ENCODE data around the gene SLC30A1. TPM values are rescaled to one million over a fixed set of nuclear protein-coding genes. Genes with fewer than 3 reads are reported as not detected.
"Not testable (repeated sequence)": the region's sequence is repeated elsewhere in the genome, so short reads cannot be mapped to it uniquely, and the experiment has no call there.

SLC30A1 gene
- total and polyA plus RNA-seq, 5 donors from 2014 or later: 1.8 to 8.1 (median 3.7) TPM

- ATAC-seq (ENCODE audit: low read depth in 2 of 2) (no peak), DNase-seq (no peak)
- no peaks in the 10 kb centered on the region for H3K9me3 ChIP-seq (ENCODE audit: control insufficient read depth in 2 of 2, low read length in 2 of 2)
- H3K36me3 Mint-ChIP-seq: no peaks in the 10 kb centered on the region
- no peak overlapping the region for H3K4me3 Mint-ChIP-seq
- no peak overlapping the region for H3K27ac ChIP-seq (ENCODE audit: insufficient read depth, low read length, poor library complexity, severe bottlenecking)
- H3K4me3 ChIP-seq (ENCODE audit: low read depth, low read length): no peak overlapping the region
- H3K36me3 ChIP-seq (ENCODE audit: control insufficient read depth, insufficient read depth, low read length): no peaks in the 10 kb centered on the region
- no peaks in the 10 kb centered on the region for H3K4me1 Mint-ChIP-seq
- H3K4me1 ChIP-seq (ENCODE audit: control insufficient read depth, insufficient read depth, low read length, poor library complexity, severe bottlenecking): peaks cover 7% of the 10 kb centered on the region
- no peak overlapping the region for H3K27ac Mint-ChIP-seq
- H3K27me3 Mint-ChIP-seq: peaks cover 4% of the 10 kb centered on the region
- H3K9me3 Mint-ChIP-seq: no peaks in the 10 kb centered on the region
- H3K27me3 ChIP-seq (ENCODE audit: control insufficient read depth, insufficient read depth, low read length): peaks cover 3% of the 10 kb centered on the region
Measured at GRCh38 chr1:211547710-211548109, 31.3 kb downstream of the SLC30A1 start.

GRCh38 chr1:211546543-211546942 lies 32.4 kb downstream of the SLC30A1 start:
- H3K4me3 Mint-ChIP-seq: no peak overlapping the region

DNA sequence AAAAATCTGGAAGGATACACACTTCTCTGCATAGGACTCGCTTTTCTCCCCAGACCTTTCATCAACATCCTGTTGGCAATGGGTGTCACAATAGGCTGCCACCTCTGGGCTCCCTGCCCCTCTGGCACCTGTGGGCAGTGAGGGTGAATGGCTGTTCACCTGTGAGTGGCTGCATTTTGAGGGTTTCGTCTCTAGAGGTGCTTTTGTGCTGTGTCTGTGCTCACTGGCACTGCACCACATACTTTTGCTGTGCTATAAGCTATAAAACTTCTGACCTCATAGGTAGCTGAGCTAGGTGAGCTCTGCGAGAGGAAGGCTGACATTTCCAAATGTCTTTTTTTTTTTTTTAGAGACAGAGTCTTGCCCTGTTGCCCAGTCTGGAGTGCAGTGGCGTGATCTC lies 35.9 kb downstream of the SLC30A1 start:
- Mint-ChIP-seq H3K36me3 (no peaks in the 10 kb centered on the region), H3K27ac (no peak overlapping the region), H3K9me3 (peaks cover 0 to 8% (median 2%) of the 10 kb centered on the region in 7 donors), H3K27me3 (peaks cover 4% of the 10 kb centered on the region), H3K4me1 (peaks cover 0 to 3% (median 1%) of the 10 kb centered on the region in 4 donors), H3K4me3 (no peak overlapping the region)
- no peak overlapping the region for H3K4me3 ChIP-seq (ENCODE audit: low read depth, low read length)
- no peaks in the 10 kb centered on the region for H3K36me3 ChIP-seq (ENCODE audit: control insufficient read depth, insufficient read depth, low read length)
- peaks cover 3% of the 10 kb centered on the region for H3K27me3 ChIP-seq (ENCODE audit: control insufficient read depth, insufficient read depth, low read length)
- DNase-seq: no peak
- no peak for ATAC-seq (ENCODE audit: low read depth in 2 of 2)
- no peak overlapping the region for H3K27ac ChIP-seq (ENCODE audit: insufficient read depth, low read length, poor library complexity, severe bottlenecking)
- peaks cover 0 to 3% of the 10 kb centered on the region in 2 experiments for H3K9me3 ChIP-seq (ENCODE audit: control insufficient read depth in 2 of 2, low read length in 2 of 2)
- H3K4me1 ChIP-seq (ENCODE audit: control insufficient read depth, insufficient read depth, low read length, poor library complexity, severe bottlenecking): no peaks in the 10 kb centered on the region

More at GRCh38 chr1:211546543-211546942, 32.4 kb downstream of the SLC30A1 start:
- Mint-ChIP-seq H3K27me3 (peaks cover 8% of the 10 kb centered on the region), H3K9me3 (peaks cover 0 to 4% (median 0%) of the 10 kb centered on the region in 7 donors), H3K27ac (no peak overlapping the region), H3K36me3 (no peaks in the 10 kb centered on the region), H3K4me1 (peaks cover 0 to 3% (median 0%) of the 10 kb centered on the region in 4 donors)
- Histone ChIP-seq H3K9me3 (ENCODE audit: control insufficient read depth in 2 of 2, low read length in 2 of 2) (no peaks in the 10 kb centered on the region), H3K27me3 (ENCODE audit: control insufficient read depth, insufficient read depth, low read length) (peaks cover 3% of the 10 kb centered on the region), H3K27ac (ENCODE audit: insufficient read depth, low read length, poor library complexity, severe bottlenecking) (no peak overlapping the region), H3K36me3 (ENCODE audit: control insufficient read depth, insufficient read depth, low read length) (no peaks in the 10 kb centered on the region), H3K4me1 (ENCODE audit: control insufficient read depth, insufficient read depth, low read length, poor library complexity, severe bottlenecking) (peaks cover 7% of the 10 kb centered on the region), H3K4me3 (ENCODE audit: low read depth, low read length) (no peak overlapping the region)
- DNase-seq (no peak), ATAC-seq (ENCODE audit: low read depth in 2 of 2) (no peak)

GRCh38 chr1:211541720-211542477 lies 37.1 kb downstream of the SLC30A1 start:
- ATAC-seq (ENCODE audit: low read depth in 2 of 2) (no peak), DNase-seq (no peak)
- Mint-ChIP-seq H3K36me3 (no peaks in the 10 kb centered on the region), H3K9me3 (peaks cover 0 to 8% (median 2%) of the 10 kb centered on the region in 7 donors), H3K4me1 (peaks cover 0 to 3% (median 1%) of the 10 kb centered on the region in 4 donors), H3K27ac (no peak overlapping the region), H3K4me3 (no peak overlapping the region), H3K27me3 (peaks cover 4% of the 10 kb centered on the region)
- no peak overlapping the region for H3K4me3 ChIP-seq (ENCODE audit: low read depth, low read length)
- no peak overlapping the region for H3K27ac ChIP-seq (ENCODE audit: insufficient read depth, low read length, poor library complexity, severe bottlenecking)
- H3K9me3 ChIP-seq (ENCODE audit: control insufficient read depth in 2 of 2, low read length in 2 of 2): peaks cover 0 to 3% of the 10 kb centered on the region in 2 experiments
- no peaks in the 10 kb centered on the region for H3K4me1 ChIP-seq (ENCODE audit: control insufficient read depth, insufficient read depth, low read length, poor library complexity, severe bottlenecking)
- H3K27me3 ChIP-seq (ENCODE audit: control insufficient read depth, insufficient read depth, low read length): peaks cover 3% of the 10 kb centered on the region
- no peaks in the 10 kb centered on the region for H3K36me3 ChIP-seq (ENCODE audit: control insufficient read depth, insufficient read depth, low read length)

GRCh38 chr1:211541278-211541677 lies 37.7 kb downstream of the SLC30A1 start:
- Histone ChIP-seq H3K36me3 (ENCODE audit: control insufficient read depth, insufficient read depth, low read length) (no peaks in the 10 kb centered on the region), H3K9me3 (ENCODE audit: control insufficient read depth in 2 of 2, low read length in 2 of 2) (peaks cover 0 to 3% of the 10 kb centered on the region in 2 experiments), H3K27ac (ENCODE audit: insufficient read depth, low read length, poor library complexity, severe bottlenecking) (no peak overlapping the region), H3K4me1 (ENCODE audit: control insufficient read depth, insufficient read depth, low read length, poor library complexity, severe bottlenecking) (no peaks in the 10 kb centered on the region), H3K4me3 (ENCODE audit: low read depth, low read length) (no peak overlapping the region), H3K27me3 (ENCODE audit: control insufficient read depth, insufficient read depth, low read length) (peaks cover 3% of the 10 kb centered on the region)
- ATAC-seq (ENCODE audit: low read depth in 2 of 2): no peak
- Mint-ChIP-seq H3K36me3 (no peaks in the 10 kb centered on the region), H3K27ac (no peak overlapping the region), H3K4me3 (no peak overlapping the region), H3K4me1 (peaks cover 0 to 3% (median 1%) of the 10 kb centered on the region in 4 donors), H3K9me3 (peaks cover 0 to 8% (median 2%) of the 10 kb centered on the region in 7 donors), H3K27me3 (peaks cover 4% of the 10 kb centered on the region)
- DNase-seq: no peak

DNA sequence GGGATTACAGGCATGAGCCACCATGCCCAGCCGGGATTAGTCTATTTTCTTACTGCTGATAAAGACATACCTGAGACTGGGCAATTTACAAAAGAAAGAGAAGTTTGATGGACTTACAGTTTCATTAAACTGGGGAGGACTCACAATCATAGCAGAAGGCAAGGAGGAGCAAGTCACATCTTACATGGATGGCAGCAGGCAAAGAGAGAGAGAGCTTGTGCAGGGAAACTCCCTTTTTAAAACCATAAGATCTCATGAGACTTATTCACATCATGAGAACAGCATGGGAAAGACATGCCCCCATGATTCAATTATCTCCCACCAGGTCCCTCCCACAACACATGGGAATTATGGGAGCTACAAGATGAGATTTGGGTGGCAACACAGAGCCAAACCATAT lies 38.1 kb downstream of the SLC30A1 start:
- H3K4me1 Mint-ChIP-seq, H3K27ac Mint-ChIP-seq: not testable (repeated sequence)

DNA sequence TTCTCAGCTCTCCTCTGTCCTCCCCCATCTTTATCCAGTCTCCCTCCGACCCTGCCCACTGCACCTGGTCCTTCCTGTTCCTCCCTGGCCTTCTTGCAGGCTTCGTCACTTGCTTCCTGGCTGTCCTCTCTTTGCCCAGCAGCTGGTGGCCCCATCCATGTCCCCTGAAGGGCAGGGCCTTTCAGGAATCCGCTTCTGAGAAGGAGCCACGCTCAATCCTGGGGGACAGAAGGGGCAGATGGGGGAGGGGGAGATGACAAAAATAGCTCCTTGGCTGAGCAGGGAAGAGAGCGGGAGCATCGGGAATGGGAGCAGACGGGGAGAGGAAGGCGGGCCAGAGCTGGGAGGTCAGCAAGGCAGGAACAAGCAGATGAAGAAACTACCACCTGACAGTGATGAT lies 40.7 kb downstream of the SLC30A1 start:
- ATAC-seq (ENCODE audit: low read depth in 2 of 2) (no peak), DNase-seq (no peak)
- peaks cover 0 to 8% (median 2%) of the 10 kb centered on the region in 7 donors for H3K9me3 Mint-ChIP-seq
- peaks cover 0 to 3% of the 10 kb centered on the region in 2 experiments for H3K9me3 ChIP-seq (ENCODE audit: control insufficient read depth in 2 of 2, low read length in 2 of 2)
- peaks cover 0 to 3% (median 1%) of the 10 kb centered on the region in 4 donors for H3K4me1 Mint-ChIP-seq
- peaks cover 4% of the 10 kb centered on the region for H3K27me3 Mint-ChIP-seq
- H3K36me3 Mint-ChIP-seq: no peaks in the 10 kb centered on the region
- H3K4me3 Mint-ChIP-seq: no peak overlapping the region
- H3K4me1 ChIP-seq (ENCODE audit: control insufficient read depth, insufficient read depth, low read length, poor library complexity, severe bottlenecking): no peaks in the 10 kb centered on the region
- H3K27me3 ChIP-seq (ENCODE audit: control insufficient read depth, insufficient read depth, low read length): no peaks in the 10 kb centered on the region
- H3K4me3 ChIP-seq (ENCODE audit: low read depth, low read length): no peak overlapping the region
- H3K27ac ChIP-seq (ENCODE audit: insufficient read depth, low read length, poor library complexity, severe bottlenecking): no peak overlapping the region
- no peak overlapping the region for H3K27ac Mint-ChIP-seq
- no peaks in the 10 kb centered on the region for H3K36me3 ChIP-seq (ENCODE audit: control insufficient read depth, insufficient read depth, low read length)

More for the DNA sequence above, 38.1 kb downstream of the SLC30A1 start:
- not testable (repeated sequence) for H3K4me3 ChIP-seq (ENCODE audit: low read depth, low read length); H3K27me3 ChIP-seq (ENCODE audit: control insufficient read depth, insufficient read depth, low read length); H3K4me1 ChIP-seq (ENCODE audit: control insufficient read depth, insufficient read depth, low read length, poor library complexity, severe bottlenecking); H3K9me3 ChIP-seq (ENCODE audit: control insufficient read depth in 2 of 2, low read length in 2 of 2); ATAC-seq (ENCODE audit: low read depth in 2 of 2); H3K36me3 Mint-ChIP-seq; H3K9me3 Mint-ChIP-seq; H3K36me3 ChIP-seq (ENCODE audit: control insufficient read depth, insufficient read depth, low read length); H3K27me3 Mint-ChIP-seq; DNase-seq; H3K27ac ChIP-seq (ENCODE audit: insufficient read depth, low read length, poor library complexity, severe bottlenecking); H3K4me3 Mint-ChIP-seq

- H3K4me1 ChIP-seq (ENCODE audit: control insufficient read depth, insufficient read depth, low read length, poor library complexity, severe bottlenecking): no peaks in the 10 kb centered on the region
- H3K4me3 ChIP-seq (ENCODE audit: low read depth, low read length): no peak overlapping the region
- no peaks in the 10 kb centered on the region for H3K27me3 ChIP-seq (ENCODE audit: control insufficient read depth, insufficient read depth, low read length)
- no peak for DNase-seq
- H3K36me3 ChIP-seq (ENCODE audit: control insufficient read depth, insufficient read depth, low read length): no peaks in the 10 kb centered on the region
- H3K4me3 Mint-ChIP-seq: no peak overlapping the region
- no peak for ATAC-seq (ENCODE audit: low read depth in 2 of 2)
- H3K9me3 Mint-ChIP-seq: peaks cover 0 to 8% (median 2%) of the 10 kb centered on the region in 7 donors
- no peak overlapping the region for H3K27ac Mint-ChIP-seq
- no peaks in the 10 kb centered on the region for H3K36me3 Mint-ChIP-seq
- peaks cover 0 to 3% (median 1%) of the 10 kb centered on the region in 4 donors for H3K4me1 Mint-ChIP-seq
- peaks cover 4% of the 10 kb centered on the region for H3K27me3 Mint-ChIP-seq
- no peak overlapping the region for H3K27ac ChIP-seq (ENCODE audit: insufficient read depth, low read length, poor library complexity, severe bottlenecking)
- peaks cover 0 to 3% of the 10 kb centered on the region in 2 experiments for H3K9me3 ChIP-seq (ENCODE audit: control insufficient read depth in 2 of 2, low read length in 2 of 2)
Measured at GRCh38 chr1:211537253-211537652, 41.7 kb downstream of the SLC30A1 start.

Measured in CD4-positive, CD25-positive, alpha-beta regulatory T cell (primary cell).